NCI-H82 treated with DMSO at 0.1 percent for 48 hours (cell line): Measurements from ENCODE around the gene CIAO3.
"Not testable (repeated sequence)": the region's sequence is repeated elsewhere in the genome, so short reads cannot be mapped to it uniquely, and the experiment has no call there.

ENCODE experiments used
- DNase-seq: peaks from one replicate; lab custom pipeline; 2025; ENCODE audit not compliant: unreplicated experiment; lab: John Stamatoyannopoulos, UW

The CIAO3 gene

GRCh38 chr16:694863-695354 lies 45.9 kb downstream of the CIAO3 start:
- DNase-seq = no peak

- DNase-seq = no peak
These were observed 46.5 kb downstream of the CIAO3 start for GRCh38 chr16:694187-694862.

GRCh38 chr16:693766-694165 lies 47.0 kb downstream of the CIAO3 start:
- no peak for DNase-seq

GRCh38 chr16:693364-693763 lies 47.4 kb downstream of the CIAO3 start:
- no peak for DNase-seq

- DNase-seq = no peak
These were observed 48.3 kb downstream of the CIAO3 start for GRCh38 chr16:692356-693108.

GRCh38 chr16:691242-691641 lies 49.6 kb downstream of the CIAO3 start:
- not testable (repeated sequence) for DNase-seq

GRCh38 chr16:689175-689897 lies 51.5 kb downstream of the CIAO3 start:
- no peak for DNase-seq

- no peak for DNase-seq
These were observed 53.3 kb downstream of the CIAO3 start for GRCh38 chr16:687499-687898.

GRCh38 chr16:686459-687260 lies 54.1 kb downstream of the CIAO3 start:
- no peak for DNase-seq

GRCh38 chr16:685967-686366 lies 54.8 kb downstream of the CIAO3 start:
- DNase-seq = no peak

- no peak for DNase-seq
These were observed 55.7 kb downstream of the CIAO3 start for GRCh38 chr16:684961-685696.

- DNase-seq = peak; percentile 70
These were observed 56.6 kb downstream of the CIAO3 start, which contains the start of gene JMJD8 for GRCh38 chr16:684071-684794. Gene JMJD8, minus strand, starts transcription at chr16:684334. Its CDS starts 15 bp downstream, at chr16:684319.

GRCh38 chr16:683396-684070 lies 57.3 kb downstream of the CIAO3 start:
- DNase-seq = no peak

GRCh38 chr16:682493-683395 lies 58.1 kb downstream of the CIAO3 start:
- DNase-seq = no peak

GRCh38 chr16:681746-682427 lies 58.9 kb downstream of the CIAO3 start:
- no peak for DNase-seq

- no peak for DNase-seq
These were observed 59.6 kb downstream of the CIAO3 start for GRCh38 chr16:680967-681745.

- DNase-seq = no peak
These were observed 60.2 kb downstream of the CIAO3 start for GRCh38 chr16:680625-680945.
